ENCODE results near the gene UGT1A3.

UGT1A3 gene

DNA sequence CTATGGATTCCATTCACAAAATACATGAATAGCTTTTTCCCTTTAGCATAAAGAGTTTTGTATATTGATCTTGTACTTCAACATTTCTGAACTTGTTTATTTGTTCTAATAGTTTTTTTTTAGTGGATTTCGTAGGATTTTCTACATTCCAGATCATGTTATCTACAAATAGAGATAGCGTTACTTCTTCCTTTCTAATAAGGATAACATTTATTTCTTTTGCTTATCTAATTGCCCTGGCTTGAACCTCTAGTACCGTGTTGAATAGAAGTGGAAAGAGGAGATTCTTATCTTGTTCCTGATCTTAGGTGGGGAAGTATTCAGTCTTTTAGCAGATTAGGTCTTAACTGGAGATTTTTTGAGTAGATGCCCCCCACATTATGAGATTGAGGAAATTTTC is 26.6 kb upstream of the UGT1A3 start:
- no peak overlapping the region for H4K5ac ChIP-seq (ENCODE audit: low read length)
- no peak overlapping the region for H3K4me2 ChIP-seq (ENCODE audit: low read length)
- H3K4me3 ChIP-seq (ENCODE audit: low read length): no peak overlapping the region
- H3K18ac ChIP-seq (ENCODE audit: low read length): no peak overlapping the region
- peak; percentile 12 for DNase-seq
- no peaks in the 10 kb centered on the region for H3K79me1 ChIP-seq (ENCODE audit: low read length)
- no peak overlapping the region for H2BK5ac ChIP-seq (ENCODE audit: low read length)
- no peak overlapping the region for H3K56ac ChIP-seq (ENCODE audit: low read length)
- H4K8ac ChIP-seq (ENCODE audit: low read depth, low read length): no peak overlapping the region
- H2AK5ac ChIP-seq (ENCODE audit: low read length): no peak overlapping the region
- H3K36me3 ChIP-seq (ENCODE audit: control insufficient read depth, insufficient read depth, low read length): no peaks in the 10 kb centered on the region
- H3K9ac ChIP-seq (ENCODE audit: low read length): no peak overlapping the region
- H3K27ac ChIP-seq (ENCODE audit: low read depth, low read length): no peak overlapping the region
- WGBS (ENCODE audit: extremely low coverage, insufficient coverage, low lambda C conversion rate): no CpG with 5 or more reads among the region's 3 CpGs
- no peak overlapping the region for H3K4ac ChIP-seq (ENCODE audit: low read depth, low read length)
- no peaks in the 10 kb centered on the region for H3K4me1 ChIP-seq (ENCODE audit: control insufficient read depth, low read depth, low read length)
- no peaks in the 10 kb centered on the region for H3K27me3 ChIP-seq (ENCODE audit: insufficient read depth, low read length, poor library complexity)
- no peak overlapping the region for H3K23ac ChIP-seq (ENCODE audit: low read length)
- no peaks in the 10 kb centered on the region for H3K79me2 ChIP-seq (ENCODE audit: control insufficient read depth, insufficient read depth, low read length)
- no peak overlapping the region for H2BK120ac ChIP-seq (ENCODE audit: low read depth, low read length)
- no peak overlapping the region for H2BK15ac ChIP-seq (replicated peaks; ENCODE audit: low read depth)

DNA sequence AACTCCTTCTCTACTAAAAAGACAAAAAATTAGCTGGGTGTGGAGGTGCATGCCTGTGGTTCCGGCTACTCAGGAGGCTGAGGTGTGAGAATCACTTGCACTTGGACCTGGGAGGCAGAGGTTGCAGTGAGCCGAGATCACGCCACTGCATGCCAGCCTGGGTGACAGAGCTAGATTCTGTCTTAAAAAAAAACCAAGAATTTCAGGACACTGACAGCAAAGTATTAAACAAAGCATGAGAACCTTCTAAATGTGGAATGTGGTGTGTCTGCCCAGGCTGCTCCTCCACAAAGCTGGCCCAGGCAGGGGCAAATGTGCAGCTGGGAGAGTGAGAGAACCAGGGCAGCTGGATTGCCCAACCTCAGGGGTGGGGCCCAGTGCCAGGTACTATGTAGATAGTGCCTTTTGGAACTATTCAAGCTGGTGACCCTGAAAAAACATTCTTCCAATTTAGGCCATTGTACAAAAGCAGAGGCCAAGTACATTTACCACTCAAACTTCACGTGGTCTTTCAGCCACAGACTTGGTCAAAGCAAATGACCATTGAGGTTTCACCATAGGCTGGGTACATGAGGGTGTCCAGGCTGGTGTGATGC is 22.8 kb upstream of the UGT1A3 start:
- no peaks in the 10 kb centered on the region for H3K27me3 ChIP-seq (ENCODE audit: insufficient read depth, low read length, poor library complexity)
- H4K5ac ChIP-seq (ENCODE audit: low read length): no peak overlapping the region
- H3K36me3 ChIP-seq (ENCODE audit: control insufficient read depth, insufficient read depth, low read length): no peaks in the 10 kb centered on the region
- H3K27ac ChIP-seq (ENCODE audit: low read depth, low read length): no peak overlapping the region
- H3K79me2 ChIP-seq (ENCODE audit: control insufficient read depth, insufficient read depth, low read length): no peaks in the 10 kb centered on the region
- no peak overlapping the region for H2AK5ac ChIP-seq (ENCODE audit: low read length)
- WGBS (ENCODE audit: extremely low coverage, insufficient coverage, low lambda C conversion rate): no CpG with 5 or more reads among the region's 4 CpGs
- no peak for DNase-seq
- H3K4me3 ChIP-seq (ENCODE audit: low read length): no peak overlapping the region
- H2BK5ac ChIP-seq (ENCODE audit: low read length): no peak overlapping the region
- no peaks in the 10 kb centered on the region for H3K79me1 ChIP-seq (ENCODE audit: low read length)
- H2BK120ac ChIP-seq (ENCODE audit: low read depth, low read length): no peak overlapping the region
- no peak overlapping the region for H3K23ac ChIP-seq (ENCODE audit: low read length)
- H3K4me2 ChIP-seq (ENCODE audit: low read length): no peak overlapping the region
- no peak overlapping the region for H2BK15ac ChIP-seq (replicated peaks; ENCODE audit: low read depth)
- no peak overlapping the region for H3K56ac ChIP-seq (ENCODE audit: low read length)
- H3K4me1 ChIP-seq (ENCODE audit: control insufficient read depth, low read depth, low read length): no peaks in the 10 kb centered on the region
- no peak overlapping the region for H3K4ac ChIP-seq (ENCODE audit: low read depth, low read length)
- no peak overlapping the region for H4K8ac ChIP-seq (ENCODE audit: low read depth, low read length)
- no peak overlapping the region for H3K18ac ChIP-seq (ENCODE audit: low read length)
- H3K9ac ChIP-seq (ENCODE audit: low read length): no peak overlapping the region

DNA sequence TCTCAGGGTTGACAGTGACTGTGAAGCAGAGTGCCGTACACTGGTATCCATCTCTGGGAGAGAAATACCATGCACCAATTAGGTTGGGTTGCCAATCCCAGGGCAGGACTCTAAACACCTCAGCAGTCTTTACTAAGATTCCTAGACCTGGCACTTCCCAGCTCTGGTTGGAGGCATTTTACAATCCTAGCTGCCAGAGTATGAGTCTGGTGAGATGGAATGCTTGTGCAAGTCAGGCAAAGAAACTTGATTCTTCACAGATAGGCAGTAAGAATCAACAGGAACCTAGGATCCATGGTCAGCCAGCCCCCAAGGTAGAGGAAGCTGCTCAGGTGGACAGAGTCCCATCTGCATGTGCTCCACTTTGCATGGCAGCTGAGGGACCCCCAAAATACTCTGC is 22.1 kb upstream of the UGT1A3 start:
- no peak for DNase-seq
- Histone ChIP-seq H3K4me3 (ENCODE audit: low read length) (no peak overlapping the region), H3K79me1 (ENCODE audit: low read length) (no peaks in the 10 kb centered on the region), H2BK15ac (replicated peaks; ENCODE audit: low read depth) (no peak overlapping the region), H2BK5ac (ENCODE audit: low read length) (no peak overlapping the region), H4K5ac (ENCODE audit: low read length) (no peak overlapping the region), H3K27ac (ENCODE audit: low read depth, low read length) (no peak overlapping the region), H3K36me3 (ENCODE audit: control insufficient read depth, insufficient read depth, low read length) (no peaks in the 10 kb centered on the region), H3K4me2 (ENCODE audit: low read length) (no peak overlapping the region), H3K79me2 (ENCODE audit: control insufficient read depth, insufficient read depth, low read length) (no peaks in the 10 kb centered on the region), H3K4ac (ENCODE audit: low read depth, low read length) (no peak overlapping the region), H2BK120ac (ENCODE audit: low read depth, low read length) (no peak overlapping the region), H3K18ac (ENCODE audit: low read length) (no peak overlapping the region), H3K4me1 (ENCODE audit: control insufficient read depth, low read depth, low read length) (no peaks in the 10 kb centered on the region), H2AK5ac (ENCODE audit: low read length) (no peak overlapping the region), H3K23ac (ENCODE audit: low read length) (no peak overlapping the region), H3K27me3 (ENCODE audit: insufficient read depth, low read length, poor library complexity) (no peaks in the 10 kb centered on the region), H3K56ac (ENCODE audit: low read length) (no peak overlapping the region), H3K9ac (ENCODE audit: low read length) (no peak overlapping the region), H4K8ac (ENCODE audit: low read depth, low read length) (no peak overlapping the region)
- no CpG with 5 or more reads among the region's 1 CpG for WGBS (ENCODE audit: extremely low coverage, insufficient coverage, low lambda C conversion rate)

DNA sequence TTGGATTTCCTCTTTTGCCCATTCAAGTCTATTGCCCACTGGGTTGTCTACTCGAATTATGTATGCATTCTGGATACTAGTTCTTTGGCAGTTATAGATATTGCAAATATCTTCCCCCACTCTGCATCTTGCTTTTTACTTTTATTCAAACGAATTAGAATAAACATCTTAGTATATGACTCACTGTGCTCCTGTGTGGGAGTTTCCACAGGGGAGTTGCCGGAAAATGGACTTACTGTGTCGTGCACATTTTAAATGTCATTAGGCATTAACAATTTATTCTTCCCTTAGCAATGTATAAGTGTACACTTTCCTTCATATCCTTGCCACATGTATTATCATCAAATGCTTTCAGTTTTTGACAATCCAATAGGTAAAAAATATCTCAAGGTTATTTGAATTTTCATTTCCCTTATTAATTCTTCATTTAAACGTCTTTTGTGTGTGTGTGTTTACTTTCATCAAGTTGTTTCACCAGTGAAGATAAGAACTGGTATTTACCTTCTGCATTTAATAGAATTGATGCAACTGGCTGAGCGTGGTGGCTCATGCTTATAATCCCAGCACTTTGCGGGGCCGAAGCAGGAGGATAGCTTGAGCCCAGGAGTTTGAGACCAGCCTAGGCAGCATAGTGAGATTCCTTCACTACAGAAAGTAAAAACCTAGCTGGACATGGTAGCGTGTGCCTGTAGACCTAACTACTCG is 20.8 kb upstream of the UGT1A3 start:
- no CpG with 5 or more reads among the region's 10 CpGs for WGBS (ENCODE audit: extremely low coverage, insufficient coverage, low lambda C conversion rate)
- no peak overlapping the region for H4K5ac ChIP-seq (ENCODE audit: low read length)
- no peak overlapping the region for H4K8ac ChIP-seq (ENCODE audit: low read depth, low read length)
- no peak overlapping the region for H3K27ac ChIP-seq (ENCODE audit: low read depth, low read length)
- H3K4ac ChIP-seq (ENCODE audit: low read depth, low read length): no peak overlapping the region
- H2BK15ac ChIP-seq (replicated peaks; ENCODE audit: low read depth): no peak overlapping the region
- no peak overlapping the region for H2BK120ac ChIP-seq (ENCODE audit: low read depth, low read length)
- no peaks in the 10 kb centered on the region for H3K27me3 ChIP-seq (ENCODE audit: insufficient read depth, low read length, poor library complexity)
- no peak overlapping the region for H3K18ac ChIP-seq (ENCODE audit: low read length)
- H3K79me2 ChIP-seq (ENCODE audit: control insufficient read depth, insufficient read depth, low read length): no peaks in the 10 kb centered on the region
- no peak overlapping the region for H3K9ac ChIP-seq (ENCODE audit: low read length)
- H3K4me3 ChIP-seq (ENCODE audit: low read length): no peak overlapping the region
- no peak for DNase-seq
- H3K4me1 ChIP-seq (ENCODE audit: control insufficient read depth, low read depth, low read length): no peaks in the 10 kb centered on the region
- no peak overlapping the region for H3K4me2 ChIP-seq (ENCODE audit: low read length)
- H3K23ac ChIP-seq (ENCODE audit: low read length): no peak overlapping the region
- no peaks in the 10 kb centered on the region for H3K79me1 ChIP-seq (ENCODE audit: low read length)
- H3K36me3 ChIP-seq (ENCODE audit: control insufficient read depth, insufficient read depth, low read length): no peaks in the 10 kb centered on the region
- H3K56ac ChIP-seq (ENCODE audit: low read length): no peak overlapping the region
- no peak overlapping the region for H2AK5ac ChIP-seq (ENCODE audit: low read length)
- H2BK5ac ChIP-seq (ENCODE audit: low read length): no peak overlapping the region

DNA sequence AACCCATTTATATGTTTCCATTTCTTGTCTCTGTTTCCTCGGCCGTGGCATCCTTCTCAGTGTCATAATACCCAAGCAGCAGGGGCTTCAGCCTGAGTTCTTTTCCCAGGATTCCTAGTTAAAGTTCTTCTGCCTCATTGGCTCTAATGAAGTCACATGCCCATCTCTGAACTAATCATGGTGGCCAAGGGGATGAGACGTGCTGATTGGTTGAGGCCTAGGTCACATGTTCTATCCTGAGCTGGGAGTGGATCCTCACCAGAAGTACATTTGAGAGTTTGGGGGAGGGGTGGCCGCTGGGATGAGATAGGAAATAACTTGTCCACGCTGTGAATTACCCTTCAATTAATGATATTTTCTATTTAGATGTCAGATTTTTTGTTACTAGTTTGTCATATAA is 19.9 kb upstream of the UGT1A3 start:
- H4K5ac ChIP-seq (ENCODE audit: low read length): no peak overlapping the region
- H3K56ac ChIP-seq (ENCODE audit: low read length): no peak overlapping the region
- H3K79me2 ChIP-seq (ENCODE audit: control insufficient read depth, insufficient read depth, low read length): no peaks in the 10 kb centered on the region
- H3K4me2 ChIP-seq (ENCODE audit: low read length): no peak overlapping the region
- H3K4me3 ChIP-seq (ENCODE audit: low read length): no peak overlapping the region
- H3K23ac ChIP-seq (ENCODE audit: low read length): no peak overlapping the region
- DNase-seq: peak; percentile 45
- H2BK120ac ChIP-seq (ENCODE audit: low read depth, low read length): no peak overlapping the region
- H3K18ac ChIP-seq (ENCODE audit: low read length): no peak overlapping the region
- H3K27me3 ChIP-seq (ENCODE audit: insufficient read depth, low read length, poor library complexity): no peaks in the 10 kb centered on the region
- H3K27ac ChIP-seq (ENCODE audit: low read depth, low read length): no peak overlapping the region
- no peak overlapping the region for H3K9ac ChIP-seq (ENCODE audit: low read length)
- H3K4ac ChIP-seq (ENCODE audit: low read depth, low read length): no peak overlapping the region
- no CpG with 5 or more reads among the region's 5 CpGs for WGBS (ENCODE audit: extremely low coverage, insufficient coverage, low lambda C conversion rate)
- no peak overlapping the region for H2BK5ac ChIP-seq (ENCODE audit: low read length)
- H2BK15ac ChIP-seq (replicated peaks; ENCODE audit: low read depth): no peak overlapping the region
- H3K79me1 ChIP-seq (ENCODE audit: low read length): no peaks in the 10 kb centered on the region
- H4K8ac ChIP-seq (ENCODE audit: low read depth, low read length): no peak overlapping the region
- no peaks in the 10 kb centered on the region for H3K36me3 ChIP-seq (ENCODE audit: control insufficient read depth, insufficient read depth, low read length)
- H3K4me1 ChIP-seq (ENCODE audit: control insufficient read depth, low read depth, low read length): no peaks in the 10 kb centered on the region
- H2AK5ac ChIP-seq (ENCODE audit: low read length): no peak overlapping the region
